PC-9 (cell line): ENCODE measurements around the gene JCHAIN. TPM values are rescaled to one million over a fixed set of nuclear protein-coding genes. Genes with fewer than 3 reads are reported as not detected.

ENCODE experiments used
- BruUV-seq: library from RNA; stranded (reverse); fragments of 400-500 nt; replicated peaks from 2 replicates; lab custom pipeline; 2021; lab: Mats Ljungman, UMichigan
- CTCF ChIA-PET: fragments of 300-600 bp; sonication (Branson Sonifier 250); formaldehyde crosslinking; loops from one replicate; lab custom pipeline; 2022; ENCODE audit warnings: antibody characterized with exemption; lab: Charles Lee
- POLR2A ChIA-PET: fragments of 300-600 bp; sonication (Branson Sonifier 250); formaldehyde crosslinking; loops from one replicate; lab custom pipeline; 2022; ENCODE audit warnings: antibody characterized with exemption; ENCODE audit not compliant: unreplicated experiment; lab: Charles Lee
- DNase-seq, 2 experiments: peaks; one replicate each; pipeline versions ENCODE4 v3.0.0 to v3.0.0-alpha.2; 2015 to 2022; ENCODE audit warnings: mixed read lengths in 1 of 2
- H2AFZ ChIP-seq: fragments of 200-600 bp; sonication (generic); 2 replicates; pipeline ENCODE4 v1.8.1; 2017; ENCODE audit warnings: antibody characterized with exemption
- H3F3A ChIP-seq: fragments of 200-600 bp; sonication (generic); 2 replicates; pipeline ENCODE4 v1.8.1; 2017; ENCODE audit warnings: antibody characterized with exemption, mild to moderate bottlenecking, low read depth; ENCODE audit not compliant: insufficient read depth
- H3K27ac ChIP-seq: fragments of 200-600 bp; sonication (generic); 2 replicates; pipeline ENCODE4 v1.6.1; 2016; ENCODE audit warnings: mixed run types
- H3K27me3 ChIP-seq: fragments of 200-600 bp; sonication (generic); 2 replicates; pipeline ENCODE4 v1.6.1; 2016; ENCODE audit warnings: low read depth, mixed run types; ENCODE audit not compliant: insufficient read depth
- H3K36me3 ChIP-seq: fragments of 200-600 bp; sonication (generic); 2 replicates; pipeline ENCODE4 v1.6.1; 2016; ENCODE audit warnings: low read depth, mixed run types
- H3K4me1 ChIP-seq: fragments of 200-600 bp; sonication (generic); replicated peaks from 2 replicates; pipeline ENCODE4 v1.6.1; 2016; ENCODE audit warnings: mixed run types; ENCODE audit not compliant: insufficient read depth
- H3K4me2 ChIP-seq: fragments of 200-600 bp; sonication (generic); 2 replicates; pipeline ENCODE4 v1.6.1; 2017; ENCODE audit warnings: mixed run types
- H3K4me3 ChIP-seq: fragments of 200-600 bp; sonication (generic); 2 replicates; pipeline ENCODE4 v1.6.1; 2016; ENCODE audit warnings: mixed run types
- H3K79me2 ChIP-seq: fragments of 200-600 bp; sonication (generic); 2 replicates; pipeline ENCODE4 v1.6.1; 2017; ENCODE audit warnings: low read depth, mixed run types
- H3K9me2 ChIP-seq: fragments of 200-600 bp; sonication (generic); 2 replicates; pipeline ENCODE4 v1.8.1; 2017; ENCODE audit warnings: mild to moderate bottlenecking; ENCODE audit not compliant: insufficient read depth
- H3K9me3 ChIP-seq: fragments of 200-600 bp; sonication (generic); 2 replicates; pipeline ENCODE4 v1.8.1; 2016; ENCODE audit warnings: low read depth; ENCODE audit not compliant: insufficient read depth
- H4K20me1 ChIP-seq: fragments of 200-600 bp; sonication (generic); 2 replicates; pipeline ENCODE4 v1.8.1; 2017; ENCODE audit not compliant: insufficient read depth
- CTCF ChIP-seq: fragments of 200-600 bp; sonication (generic); conservative IDR thresholded peaks from 2 replicates; pipeline ENCODE4 v1.6.1; 2017; ENCODE audit warnings: mixed run types, antibody characterized with exemption, mild to moderate bottlenecking, moderate library complexity
- EZH2 ChIP-seq: fragments of 200-600 bp; sonication (generic); IDR thresholded peaks from 2 replicates; pipeline ENCODE4 v1.8.0; 2017; ENCODE audit warnings: antibody characterized with exemption, low read depth
- intact Hi-C: fragments of 100-400 bp; cut with micrococcal nuclease; formaldehyde crosslinking; loops from one replicate; pipeline ENCODE4 v1.10.0; 2022; ENCODE audit not compliant: unreplicated experiment
- total RNA-seq: library from RNA; stranded (reverse); gene quantifications from 2 replicates; pipeline ENCODE4 v1.2.3, GENCODE V29; 2021

Gene JCHAIN
- total RNA-seq, 1 experiment from 2014 or later: not detected

DNA sequence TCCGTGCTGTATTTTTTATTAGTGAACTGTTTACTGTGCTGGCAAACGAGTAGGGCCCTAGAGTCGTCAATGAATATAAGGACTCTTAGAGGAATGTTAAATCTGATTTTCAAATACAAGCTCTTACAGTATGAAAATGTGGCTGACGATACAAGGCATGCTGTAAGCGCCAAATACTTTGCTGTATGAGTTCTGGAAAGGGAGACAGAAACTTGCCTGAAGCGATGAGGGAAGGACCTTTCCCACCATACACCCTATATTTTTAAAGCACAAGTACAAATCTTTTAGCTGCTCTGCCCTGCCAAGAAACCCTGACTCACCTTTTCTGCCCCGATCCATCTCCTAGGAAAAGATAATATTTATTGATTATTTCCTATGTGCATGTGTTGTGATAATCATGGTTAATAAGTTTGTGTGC, 39.7 kb upstream of the JCHAIN start:
- H3K27me3 ChIP-seq: no peaks in the 10 kb centered on the region
- TSS peak; percentile 45 for BruUV-seq
- H3F3A ChIP-seq: peaks cover 30% of the 10 kb centered on the region
- no peaks in the 10 kb centered on the region for H4K20me1 ChIP-seq
- H3K79me2 ChIP-seq: peaks cover 45% of the 10 kb centered on the region
- H3K27ac ChIP-seq: peak overlapping the region; percentile 72
- POLR2A ChIA-PET: interaction anchor here (0.7 kb wide), 1 partner anchor 28 kb away, joined by 3 read pairs; no protein-coding TSS in a partner anchor
- H3K9me2 ChIP-seq: no peaks in the 10 kb centered on the region
- intact Hi-C loops: loop anchor here (5.0 kb wide), 1 partner anchor 196 kb away; the partner anchor contains the start of gene MOB1B
- peak overlapping the region; percentile 87 for H3K4me3 ChIP-seq
- H3K9me3 ChIP-seq: no peaks in the 10 kb centered on the region
- H3K4me1 ChIP-seq: peaks cover 24% of the 10 kb centered on the region
- DNase-seq: no peak
- H2AFZ ChIP-seq: peak overlapping the region; percentile 90
- H3K36me3 ChIP-seq: no peaks in the 10 kb centered on the region
- CTCF ChIA-PET: no interaction called here
- H3K4me2 ChIP-seq: peak overlapping the region; percentile 96
- no peak for TF ChIP-seq CTCF
- TF ChIP-seq EZH2: no peak

DNA sequence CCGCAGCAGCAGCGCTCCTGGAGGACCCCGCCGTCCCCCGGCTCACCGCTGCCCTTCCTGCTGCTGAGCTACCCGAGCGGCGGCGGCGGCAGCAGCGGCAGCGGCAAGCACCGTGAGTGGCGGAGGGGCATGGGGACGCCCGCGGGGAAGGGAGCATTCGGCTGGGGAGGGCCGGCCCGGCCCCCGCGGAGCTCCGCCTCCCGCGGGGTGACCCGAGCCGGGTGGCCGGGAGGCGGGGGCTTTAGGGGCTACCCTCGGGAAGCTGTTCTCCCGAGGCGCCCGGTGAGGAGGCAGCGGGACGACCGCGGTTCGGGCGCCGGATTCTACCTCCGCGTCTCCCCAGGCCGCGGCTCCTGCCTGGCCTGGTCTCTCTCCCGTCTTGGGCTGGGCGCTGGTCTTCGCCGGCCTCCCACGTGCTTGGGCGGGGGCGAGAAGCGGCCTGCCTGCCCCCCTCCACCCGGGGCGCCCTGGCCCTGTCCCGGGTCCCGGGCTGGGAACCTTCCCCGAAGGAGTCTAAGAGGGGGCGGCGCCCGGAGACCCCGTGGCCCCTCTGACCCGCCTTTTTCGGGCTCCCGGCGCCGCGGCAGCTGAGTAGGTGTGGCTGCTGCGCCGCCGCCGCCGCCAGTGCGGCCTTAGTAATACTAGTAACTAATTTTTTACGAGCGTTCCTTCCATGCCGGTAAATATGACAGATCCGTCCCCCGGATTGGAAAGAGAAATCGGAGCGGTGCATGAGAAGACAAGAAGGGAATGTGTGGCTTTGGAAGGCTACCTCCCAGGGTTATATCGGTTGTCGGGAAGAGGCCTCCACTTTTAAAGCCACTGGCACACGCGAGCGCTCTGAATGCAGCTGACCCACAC, 39.1 kb upstream of the JCHAIN start:
- peak overlapping the region; percentile 96 for H3K4me2 ChIP-seq
- no peaks in the 10 kb centered on the region for H3K27me3 ChIP-seq
- BruUV-seq: no TSS peak
- H3K9me2 ChIP-seq: no peaks in the 10 kb centered on the region
- peak overlapping the region; percentile 87 for H3K4me3 ChIP-seq
- H3K9me3 ChIP-seq: no peaks in the 10 kb centered on the region
- peaks cover 30% of the 10 kb centered on the region for H3F3A ChIP-seq
- H3K27ac ChIP-seq: peak overlapping the region; percentile 72
- peak overlapping the region; percentile 90 for H2AFZ ChIP-seq
- POLR2A ChIA-PET: interaction anchor here (0.6 to 0.7 kb wide), 2 partner anchors 29 kb away, joined by 3 to 4 read pairs; no protein-coding TSS in a partner anchor
- intact Hi-C loops: loop anchor here (1.0 to 5.0 kb wide), 2 partner anchors 17 to 197 kb away; partner anchors contain the start of genes MOB1B and UTP3
- H3K79me2 ChIP-seq: peaks cover 45% of the 10 kb centered on the region
- TF ChIP-seq EZH2 (no peak), CTCF (no peak)
- DNase-seq: peak; percentile 59 to 72
- no peaks in the 10 kb centered on the region for H3K36me3 ChIP-seq
- peaks cover 24% of the 10 kb centered on the region for H3K4me1 ChIP-seq
- no peaks in the 10 kb centered on the region for H4K20me1 ChIP-seq
- CTCF ChIA-PET: no interaction called here

DNA sequence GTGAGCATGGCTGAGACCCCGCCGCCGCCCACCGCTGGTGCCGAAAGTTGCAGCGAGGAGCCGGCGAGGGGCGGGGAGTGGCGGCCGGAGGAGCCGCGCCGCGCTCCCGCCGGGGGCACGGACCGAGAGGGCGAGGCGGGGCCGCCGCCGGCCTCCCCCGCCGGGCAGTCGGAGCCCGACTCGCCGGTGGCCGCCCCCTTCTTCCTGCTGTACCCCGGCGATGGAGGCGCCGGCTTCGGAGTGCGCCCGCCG, 38.5 kb upstream of the JCHAIN start:
- peak overlapping the region; percentile 95 for H2AFZ ChIP-seq
- BruUV-seq: no TSS peak
- TF ChIP-seq CTCF (no peak), EZH2 (no peak)

More for the DNA sequence above, 38.5 kb upstream of the JCHAIN start:
- intact Hi-C loops: loop anchor here (1.0 to 5.0 kb wide), 2 partner anchors 17 to 197 kb away; partner anchors contain the start of genes MOB1B and UTP3
- Histone ChIP-seq H3K9me3 (no peaks in the 10 kb centered on the region), H3K4me3 (peak overlapping the region; percentile 87; the same call in 1 of the 2 replicates), H3K4me1 (peaks cover 24% of the 10 kb centered on the region), H3K36me3 (no peaks in the 10 kb centered on the region), H3K79me2 (peaks cover 39% of the 10 kb centered on the region), H3K27me3 (no peaks in the 10 kb centered on the region), H3K9me2 (no peaks in the 10 kb centered on the region), H3K4me2 (peak overlapping the region; percentile 96), H3K27ac (peak overlapping the region; percentile 72), H4K20me1 (no peaks in the 10 kb centered on the region), H3F3A (peaks cover 30% of the 10 kb centered on the region)
- ChIA-PET CTCF (no interaction called here), POLR2A (interaction anchor here (0.6 kb wide), 1 partner anchor 30 kb away, joined by 4 read pairs; no protein-coding TSS in a partner anchor)
- DNase-seq: no peak
